Measurements from ENCODE around the gene RAD51. TPM values are rescaled to one million over a fixed set of nuclear protein-coding genes. Genes with fewer than 3 reads are reported as not detected.

Gene RAD51
- total RNA-seq, 1 experiment from 2014 or later, result 20.9 TPM

GRCh38 chr15:40754574-40754882, 59.6 kb downstream of the RAD51 start:
- Histone ChIP-seq H3K36me3 (ENCODE audit: control insufficient read depth in 1 of 2, insufficient read depth in 2 of 2, low read length in 2 of 2) (peaks cover 12% of the 10 kb centered on the region in 2 experiments; a peak in 3 of 4 replicates), H2AFZ (ENCODE audit: low read depth, low read length, poor library complexity, severe bottlenecking) (no peak overlapping the region), H3K4me3 (replicated peaks in 1 of 2; ENCODE audit: low read depth in 1 of 2, low read length in 2 of 2) (peak overlapping the region; percentile 99), H3K27ac (ENCODE audit: low read depth, low read length) (peak overlapping the region; percentile 63; the same call in 1 of the 2 replicates), H4K20me1 (ENCODE audit: insufficient read depth) (no peaks in the 10 kb centered on the region), H3K79me2 (ENCODE audit: insufficient read depth, low read length) (peaks cover 35% of the 10 kb centered on the region), H3K9me3 (ENCODE audit: control insufficient read depth in 1 of 2, insufficient read depth in 1 of 2, low read depth in 1 of 2, low read length in 2 of 2) (no peaks in the 10 kb centered on the region), H3K4me2 (ENCODE audit: low read length) (peak overlapping the region; percentile 97), H3K27me3 (ENCODE audit: insufficient read depth, low read length) (no peaks in the 10 kb centered on the region), H3K9ac (ENCODE audit: low read length) (peak overlapping the region; percentile 79), H3K9me2 (ENCODE audit: insufficient read depth) (no peaks in the 10 kb centered on the region), H3K4me1 (ENCODE audit: control insufficient read depth in 1 of 2, insufficient read depth in 2 of 2, low read length in 2 of 2) (peaks cover 7 to 17% of the 10 kb centered on the region in 2 experiments)
- ChIA-PET POLR2A (no interaction called here), RAD21 (ENCODE audit: low non-redundant PET in 1 of 2, low total read pairs in 2 of 2, uncharacterized antibody in 2 of 2, unreplicated experiment in 2 of 2) (no interaction called here), CTCF (no interaction called here)
- DNase-seq (ENCODE audit: low read depth, low spot score), result no peak
- no TSS peak for BruUV-seq (replicated peaks)
- TF ChIP-seq TCF7L2 (IDR thresholded peaks at IDR 0.05; ENCODE audit: borderline replicate concordance, extremely low read depth, insufficient read depth, insufficient read length) (no peak), POLR2A (IDR thresholded peaks at IDR 0.05; ENCODE audit: borderline replicate concordance, extremely low read depth, insufficient read depth, insufficient read length) (no peak)
- peak; percentile 26 for ATAC-seq
- intact Hi-C loops (cut with micrococcal nuclease), result no loop called here

GRCh38 chr15:40754883-40755811, 60.2 kb downstream of the RAD51 start, which contains the start of gene RMDN3:
TSS of gene RMDN3 (minus strand) at chr15:40755254. CDS start at chr15:40754783, 471 bp downstream.
- Histone ChIP-seq H3K4me1 (ENCODE audit: control insufficient read depth in 1 of 2, insufficient read depth in 2 of 2, low read length in 2 of 2) (peaks cover 7 to 17% of the 10 kb centered on the region in 2 experiments), H3K9ac (ENCODE audit: low read length) (peak within 1 kb of the TSS; percentile 79), H3K79me2 (ENCODE audit: insufficient read depth, low read length) (peaks cover 35% of the 10 kb centered on the region), H3K27ac (ENCODE audit: low read depth, low read length) (peak within 1 kb of the TSS; percentile 74), H4K20me1 (ENCODE audit: insufficient read depth) (no peaks in the 10 kb centered on the region), H3K4me3 (replicated peaks in 1 of 2; ENCODE audit: low read depth in 1 of 2, low read length in 2 of 2) (peak within 1 kb of the TSS; percentile 99), H3K27me3 (ENCODE audit: insufficient read depth, low read length) (no peaks in the 10 kb centered on the region), H3K4me2 (ENCODE audit: low read length) (peak within 1 kb of the TSS; percentile 97), H3K9me3 (ENCODE audit: control insufficient read depth in 1 of 2, insufficient read depth in 1 of 2, low read depth in 1 of 2, low read length in 2 of 2) (no peaks in the 10 kb centered on the region), H2AFZ (ENCODE audit: low read depth, low read length, poor library complexity, severe bottlenecking) (peak within 1 kb of the TSS; percentile 86), H3K36me3 (ENCODE audit: control insufficient read depth in 1 of 2, insufficient read depth in 2 of 2, low read length in 2 of 2) (peaks cover 12% of the 10 kb centered on the region in 2 experiments; a peak in 3 of 4 replicates), H3K9me2 (ENCODE audit: insufficient read depth) (no peaks in the 10 kb centered on the region)
- ChIA-PET POLR2A (no interaction called here), CTCF (no interaction called here), RAD21 (ENCODE audit: low non-redundant PET in 1 of 2, low total read pairs in 2 of 2, uncharacterized antibody in 2 of 2, unreplicated experiment in 2 of 2) (no interaction called here)
- intact Hi-C loops (cut with micrococcal nuclease), result no loop called here
- peak; percentile 93 for ATAC-seq
- DNase-seq (ENCODE audit: low read depth, low spot score), result peak; percentile 80
- TF ChIP-seq YY1 (IDR thresholded peaks at IDR 0.05; ENCODE audit: extremely low read depth, insufficient replicate concordance, low read depth, low read length), result peak; percentile 73
- no peak for TF ChIP-seq ZNF274 (IDR thresholded peaks at IDR 0.05; ENCODE audit: low read depth, low read length)
- TF ChIP-seq SRF (IDR thresholded peaks at IDR 0.05; ENCODE audit: low read depth), result peak; percentile 95
- peak; percentile 52; the same call in 1 of the 2 replicates for TF ChIP-seq ZFX (IDR thresholded peaks at IDR 0.05)
- TF ChIP-seq MAX (IDR thresholded peaks at IDR 0.05), result peak; percentile 84
- no peak for TF ChIP-seq TCF7L2 (IDR thresholded peaks at IDR 0.05; ENCODE audit: borderline replicate concordance, extremely low read depth, insufficient read depth, insufficient read length)
- peak; percentile 70 for TF ChIP-seq POLR2AphosphoS5 (IDR thresholded peaks at IDR 0.05; ENCODE audit: low read depth, low read length)
- peak; percentile 19; the same call in 1 of the 2 replicates for TF ChIP-seq RAD21 (IDR thresholded peaks at IDR 0.05; ENCODE audit: low read depth)
- peak; percentile 74 for TF ChIP-seq POLR2A (IDR thresholded peaks at IDR 0.05; ENCODE audit: borderline replicate concordance, extremely low read depth, insufficient read depth, insufficient read length)
- no peak for TF ChIP-seq EGR1 (IDR thresholded peaks at IDR 0.05; ENCODE audit: low read depth)
- TF ChIP-seq SP1 (IDR thresholded peaks at IDR 0.05; ENCODE audit: low read depth), result peak; percentile 76
- no peak for TF ChIP-seq EZH2 (IDR thresholded peaks at IDR 0.05)
- no peak for TF ChIP-seq CEBPB (IDR thresholded peaks at IDR 0.05; ENCODE audit: low read depth)
- BruUV-seq (replicated peaks), result TSS peak; percentile 99

Data from HCT116 (cell line).